Activated T-cell treated with anti-CD3 and anti-CD28 coated beads for 24 hours (primary cell): Measurements from ENCODE around the gene ERC1.

ENCODE experiments used
- DNase-seq: peaks from one replicate; pipeline ENCODE4 v3.0.0-alpha.2; 2020; ENCODE audit warnings: low read depth

ERC1 gene

DNA sequence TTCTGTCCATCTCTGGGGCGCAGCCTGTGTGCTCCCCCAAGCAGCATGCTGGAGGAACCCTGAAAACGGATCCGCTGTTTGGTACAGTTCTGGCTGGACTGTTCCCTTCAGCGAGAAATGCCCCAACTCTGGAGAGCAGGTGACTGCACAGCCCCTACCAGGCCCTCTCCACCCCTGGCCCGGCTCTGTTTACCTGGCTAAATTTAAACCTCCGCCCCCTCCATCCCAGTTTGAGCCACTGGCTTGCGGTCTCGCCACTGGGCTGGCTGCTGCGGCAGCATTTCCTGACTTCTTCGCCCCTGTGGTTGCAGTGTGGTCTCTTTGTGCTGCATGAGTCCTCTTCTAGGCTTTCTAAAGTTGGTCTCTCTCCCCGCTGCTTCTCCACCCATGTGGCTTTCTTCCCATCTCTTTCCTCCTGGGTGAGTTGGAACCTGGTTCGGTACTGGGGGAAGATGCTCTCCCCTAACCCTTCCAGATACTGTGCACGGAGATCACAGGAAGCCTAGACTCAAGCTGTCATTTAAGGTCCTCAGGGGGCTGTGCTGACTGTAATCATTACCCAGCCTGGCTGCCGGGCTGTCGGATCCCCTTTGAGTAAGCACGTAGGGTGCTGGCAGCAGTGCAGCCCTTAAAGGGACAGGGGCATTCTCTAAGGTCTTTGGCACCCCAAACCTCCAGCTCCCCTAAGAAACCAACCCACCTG is 542.7 kb downstream of the ERC1 start:
- peak; percentile 17 for DNase-seq

DNA sequence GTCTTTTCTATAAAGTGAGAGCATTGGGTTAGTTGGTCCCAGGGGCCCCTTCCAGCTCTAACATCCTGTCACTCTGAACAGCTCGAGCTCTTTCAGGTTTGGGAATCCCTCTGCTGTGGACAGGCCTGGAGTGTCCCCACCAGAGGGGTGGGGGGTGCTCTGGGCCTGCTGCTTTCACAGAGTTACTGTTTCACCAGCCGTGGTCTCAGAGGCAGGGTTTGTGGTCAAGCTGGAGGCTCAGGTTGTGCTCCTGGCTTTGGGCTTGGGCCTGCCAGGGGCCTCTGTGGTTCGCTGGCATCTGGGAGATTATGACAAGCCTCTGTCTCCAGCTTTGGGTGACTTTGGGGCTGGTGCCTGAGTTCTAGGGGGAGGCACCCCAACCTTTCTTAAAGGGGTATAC is 543.7 kb downstream of the ERC1 start:
- DNase-seq = no peak

DNA sequence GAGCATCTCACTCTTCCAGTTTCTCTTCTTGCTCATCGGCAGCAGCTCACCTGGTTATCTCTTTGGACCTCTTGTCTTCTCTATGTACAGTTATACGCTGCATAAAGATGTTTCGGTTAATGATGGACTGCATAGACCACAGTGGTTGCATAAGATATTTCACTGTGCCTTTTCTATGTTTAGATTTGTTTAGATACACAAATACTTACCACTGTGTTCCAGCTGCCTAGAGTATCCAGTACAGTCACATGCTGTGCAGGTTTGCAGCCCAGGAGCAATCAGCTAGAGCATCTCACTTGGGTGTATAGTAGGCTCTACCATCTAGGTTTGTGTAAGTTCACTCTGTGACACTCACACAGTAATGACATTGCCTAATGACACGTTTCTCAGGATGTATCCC is 545.8 kb downstream of the ERC1 start:
- no peak for DNase-seq

DNA sequence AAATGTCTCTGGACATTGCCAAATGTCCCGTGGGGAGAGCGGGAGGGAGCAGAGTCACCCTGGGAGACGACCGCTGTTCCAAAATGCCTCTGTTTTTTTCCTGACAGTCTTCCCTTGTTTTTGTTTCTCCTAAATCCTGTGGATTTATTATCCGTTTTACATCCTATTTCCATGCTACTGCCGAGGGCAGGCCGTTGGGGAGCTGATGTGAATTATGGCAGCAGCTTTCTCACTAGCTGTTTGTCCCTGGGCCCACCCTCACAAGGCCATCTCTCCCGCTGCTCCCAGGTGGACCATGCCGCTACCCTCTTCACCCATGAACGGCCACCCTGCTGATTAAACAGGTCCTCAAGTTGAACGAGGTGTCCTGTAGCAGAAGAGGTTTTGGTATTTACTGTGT is 548.1 kb downstream of the ERC1 start:
- no peak for DNase-seq

DNA sequence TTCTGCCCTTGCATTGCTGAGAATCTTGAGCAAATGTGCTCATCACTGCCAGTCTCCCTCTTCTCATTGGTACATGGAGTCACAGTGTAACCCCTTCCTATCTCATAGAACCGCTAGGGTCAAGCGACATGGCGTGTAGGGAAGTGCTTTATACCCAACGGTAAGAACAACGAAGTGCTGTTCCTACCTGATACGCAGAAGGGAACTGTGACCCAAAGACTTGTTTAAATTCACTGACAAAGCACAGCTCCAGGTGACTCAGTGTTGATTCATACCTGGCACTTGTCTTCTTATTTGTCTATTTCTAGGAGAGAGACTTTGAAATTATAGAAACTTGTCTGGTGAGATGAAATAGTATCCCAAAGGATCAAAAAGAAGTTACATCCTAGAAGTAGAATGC is 549.7 kb downstream of the ERC1 start:
- no peak for DNase-seq

DNA sequence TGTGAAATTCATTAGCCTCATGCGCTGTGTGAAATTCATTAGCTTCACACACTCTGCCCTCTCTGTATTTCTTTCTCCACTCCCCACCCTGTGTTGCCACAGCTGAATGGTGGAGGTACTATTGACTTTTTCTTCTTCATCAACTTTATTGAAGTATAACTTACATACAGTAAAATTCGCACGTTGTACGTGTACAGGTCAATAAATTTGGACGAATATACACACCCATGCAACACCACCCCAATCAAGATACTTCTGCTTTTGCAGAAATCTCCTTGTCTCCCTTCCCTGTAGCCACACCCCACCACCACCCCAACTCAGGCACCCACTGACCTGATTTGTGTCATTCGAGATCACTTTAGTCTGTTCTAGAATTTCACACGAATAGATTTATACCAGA is 551.6 kb downstream of the ERC1 start:
- DNase-seq = no peak

DNA sequence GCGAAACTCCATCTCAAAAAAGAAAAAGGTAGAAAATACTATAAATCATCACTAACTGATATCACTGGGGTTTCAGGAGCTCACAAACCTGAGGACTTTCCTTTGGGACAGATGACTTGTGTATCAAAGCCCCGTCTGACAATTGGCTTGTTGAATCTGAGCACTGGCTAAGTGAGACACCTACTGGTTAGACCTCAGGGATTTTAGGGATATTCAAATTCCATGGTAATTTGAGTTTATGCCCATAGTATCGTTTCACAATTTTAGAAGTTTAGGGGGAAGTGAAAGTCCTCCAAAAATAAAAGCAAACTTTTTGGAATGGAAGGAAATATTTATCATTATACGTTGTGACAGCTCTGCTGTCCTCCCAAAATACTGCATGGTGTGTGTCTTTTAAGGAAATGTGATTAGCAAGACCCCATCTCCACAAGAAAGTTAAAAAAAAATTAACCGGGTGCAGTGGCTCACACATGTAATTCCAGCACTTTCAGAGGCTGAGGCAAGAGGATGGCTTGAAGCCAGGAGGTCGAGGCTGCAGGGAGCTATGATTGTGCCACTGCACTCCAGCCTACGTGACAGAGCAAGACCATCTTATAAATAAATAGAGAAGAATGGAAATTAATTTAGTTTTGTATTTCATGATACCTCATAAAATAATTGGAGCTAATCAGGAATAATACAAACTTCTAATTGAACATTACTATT is 554.1 kb downstream of the ERC1 start:
- no peak for DNase-seq
